H1 (cell line): Measurements from ENCODE around the gene ANKRD27. TPM values are rescaled to one million over a fixed set of nuclear protein-coding genes. Genes with fewer than 3 reads are reported as not detected.

ENCODE experiments used
- CHD7 ChIP-seq: fragments of 300-600 bp; sonication (generic); IDR thresholded peaks from 2 replicates; pipeline ENCODE4 v1.7.1; 2012; ENCODE audit warnings: low read length, moderate library complexity, mild to moderate bottlenecking, inconsistent platforms; ENCODE audit not compliant: insufficient replicate concordance
- polyA plus RNA-seq, 7 experiments: library from polyadenylated mRNA; depleted of rRNA in 3 of 7; stranded (reverse) in 5 of 7; unstranded in 2 of 7; fragments of >200 nt in 5 of 7; fragments of 200-250 nt in 2 of 7; gene quantifications; 1 replicate in 5 of 7; 2 replicates in 1 of 7; 4 replicates in 1 of 7; pipeline versions ENCODE4 v1.2.1 to v1.2.3, GENCODE V29; 2011 to 2013; ENCODE audit warnings: missing spikeins in 2 of 7, mixed read lengths in 2 of 7
- total RNA-seq: library from RNA; stranded (reverse); fragmentation: NEBNext Ultra II Directional; extraction: Animal tissue kit (Norgen Biotek cat#: 25700); gene quantifications from 2 replicates; pipeline ENCODE4 v1.2.1, GENCODE V29; 2021

Gene ANKRD27
- total and polyA plus RNA-seq, 2 of the 8 experiments (the other 6 are each of a cell fraction or from before 2014, with no cell fraction given), result 27.9 to 55.7 TPM

- TF ChIP-seq CHD7, result no peak
Observed at GRCh38 chr19:32711747-32712146, 36.8 kb upstream of the ANKRD27 start (continued).
